B cell (primary cell): Measurements from ENCODE around the gene ANK2. TPM values are rescaled to one million over a fixed set of nuclear protein-coding genes. Genes with fewer than 3 reads are reported as not detected.

ENCODE experiments used
- ATAC-seq: fragments of 200-7000 bp; cut with Tn5 transposase; one replicate; pipeline ENCODE4 v1.10.0; 2021; ENCODE audit warnings: low read depth, mild to moderate bottlenecking, moderate number of reproducible peaks, moderate library complexity
- CTCF ChIA-PET: fragments of 350-600 bp; sonication (Branson Sonifier 250); formaldehyde crosslinking; loops from one replicate; lab custom pipeline; 2021; ENCODE audit warnings: antibody characterized with exemption, inconsistent platforms; lab: Charles Lee
- POLR2A ChIA-PET: fragments of 350-600 bp; sonication (Branson Sonifier 250); formaldehyde crosslinking; loops from one replicate; lab custom pipeline; 2021; ENCODE audit warnings: antibody characterized with exemption; lab: Charles Lee
- DNase-seq: peaks from one replicate; pipeline ENCODE4 v3.0.0; 2013
- H2AFZ ChIP-seq: 2 replicates; pipeline ENCODE4 v1.6.1; 2012; ENCODE audit warnings: mild to moderate bottlenecking, low read depth, low read length; ENCODE audit not compliant: insufficient read depth, poor library complexity, severe bottlenecking
- H3K27ac ChIP-seq, 2 donors: 1 replicate in 1 of 2; 2 replicates in 1 of 2; pipeline ENCODE4 v1.5.1; 2012 to 2013; ENCODE audit warnings: low read length in 2 of 2, mild to moderate bottlenecking in 2 of 2, moderate library complexity in 1 of 2
- H3K27me3 ChIP-seq, 4 experiments: fragments of 200-600 bp in 1 of 4; sonication (generic) in 1 of 4; replicated peaks in 1 of 4; 1 replicate in 2 of 4; 2 replicates in 2 of 4; pipeline versions ENCODE4 v1.6.1 to v1.7.0; 2013 to 2016; ENCODE audit warnings: low read length in 3 of 4, mild to moderate bottlenecking in 2 of 4, mixed read lengths in 1 of 4, moderate library complexity in 1 of 4; ENCODE audit not compliant: insufficient read depth in 4 of 4, control insufficient read depth in 3 of 4; ENCODE audit errors: control extremely low read depth in 1 of 4
- H3K36me3 ChIP-seq, 2 experiments: replicated peaks in 1 of 2; 1 replicate in 1 of 2; 2 replicates in 1 of 2; pipeline versions ENCODE4 v1.6.1 to v1.7.1; 2013; ENCODE audit warnings: low read length in 1 of 2; ENCODE audit not compliant: insufficient read depth in 2 of 2, control insufficient read depth in 1 of 2; ENCODE audit errors: control extremely low read depth in 1 of 2, extremely low read depth in 1 of 2
- H3K4me1 ChIP-seq, 2 donors: fragments of 200-600 bp in 1 of 2; sonication (generic) in 1 of 2; 1 replicate in 1 of 2; 2 replicates in 1 of 2; pipeline versions ENCODE4 v1.5.1 to v1.6.1; 2013 to 2017; ENCODE audit warnings: low read length in 2 of 2; ENCODE audit not compliant: control insufficient read depth in 2 of 2, insufficient read depth in 2 of 2
- H3K4me2 ChIP-seq: replicated peaks from 2 replicates; pipeline ENCODE3; 2012; ENCODE audit warnings: mild to moderate bottlenecking, low read depth, low read length; ENCODE audit not compliant: poor library complexity, severe bottlenecking
- H3K4me3 ChIP-seq, 5 experiments: fragments of 200-600 bp in 1 of 5; sonication (generic) in 1 of 5; 1 replicate in 3 of 5; 2 replicates in 2 of 5; pipeline versions ENCODE4 v1.5.1 to v1.7.0; 2011 to 2016; ENCODE audit warnings: low read length in 4 of 5, mild to moderate bottlenecking in 4 of 5, low read depth in 2 of 5, control low read depth in 1 of 5, moderate library complexity in 1 of 5; ENCODE audit not compliant: insufficient read depth in 1 of 5; ENCODE audit errors: control extremely low read depth in 1 of 5, extremely low read depth in 1 of 5
- H3K79me2 ChIP-seq: fragments of 200-600 bp; sonication (generic); one replicate; pipeline ENCODE4 v1.6.0; 2016; ENCODE audit warnings: low read length; ENCODE audit not compliant: control insufficient read depth, insufficient read depth
- H3K9ac ChIP-seq: fragments of 200-600 bp; sonication (generic); 2 replicates; pipeline ENCODE4 v1.6.1; 2017; ENCODE audit warnings: mild to moderate bottlenecking, low read length, moderate library complexity
- H3K9me3 ChIP-seq, 3 donors: one replicate each; pipeline versions ENCODE4 v1.6.1 to v1.7.1; 2013; ENCODE audit warnings: low read length in 2 of 3; ENCODE audit not compliant: control insufficient read depth in 2 of 3, insufficient read depth in 1 of 3; ENCODE audit errors: control extremely low read depth in 1 of 3
- H4K20me1 ChIP-seq: 2 replicates; pipeline ENCODE4 v1.6.0; 2012; ENCODE audit warnings: mild to moderate bottlenecking, low read length; ENCODE audit not compliant: insufficient read depth, control insufficient read depth, poor library complexity, severe bottlenecking
- H3K27ac Mint-ChIP-seq: one replicate; pipeline ENCODE4 v1.8.0; 2021; ENCODE audit warnings: mixed read lengths
- H3K27me3 Mint-ChIP-seq: one replicate; pipeline ENCODE4 v1.8.0; 2021; ENCODE audit warnings: mixed read lengths
- H3K4me1 Mint-ChIP-seq: one replicate; pipeline ENCODE4 v1.8.0; 2021; ENCODE audit warnings: mixed read lengths
- H3K4me3 Mint-ChIP-seq: one replicate; pipeline ENCODE4 v1.8.0; 2021; ENCODE audit warnings: mixed read lengths
- H3K9me3 Mint-ChIP-seq: one replicate; pipeline ENCODE4 v1.8.0; 2022; ENCODE audit warnings: mixed read lengths; ENCODE audit not compliant: insufficient read depth
- EZH2 ChIP-seq: IDR thresholded peaks from 2 replicates; pipeline ENCODE4 v1.6.1; 2012; ENCODE audit warnings: borderline replicate concordance, low read depth, mild to moderate bottlenecking, moderate library complexity, low read length; ENCODE audit not compliant: insufficient read depth, poor library complexity, severe bottlenecking
- WGBS: methylation state at CpG from one replicate; pipeline ENCODE4 v1.1.5; 2013; ENCODE audit warnings: missing lambda C conversion rate; ENCODE audit not compliant: insufficient coverage; 5-methylcytosine and 5-hydroxymethylcytosine counted together
- intact Hi-C: fragments of 100-400 bp; cut with micrococcal nuclease; formaldehyde crosslinking; loops from one replicate; pipeline ENCODE4 v1.10.0; 2022
- polyA plus RNA-seq: library from polyadenylated mRNA; depleted of rRNA; stranded (reverse); fragments of >200 nt; gene quantifications from 2 replicates; pipeline ENCODE4 v1.2.3, GENCODE V29; 2012
- total RNA-seq, 2 donors: library from RNA; stranded (reverse); fragments of 120-200 nt in 1 of 2; gene quantifications; 1 replicate in 1 of 2; 2 replicates in 1 of 2; pipeline versions ENCODE4 v1.2.3 to v1.2.4, GENCODE V29; 2013 to 2022
- TF ChIP-seq, protein P1 (sequence below): fragments of 200-600 bp; IDR thresholded peaks from one replicate; pipeline ENCODE4 v1.8.0; 2022; ENCODE audit warnings: antibody characterized with exemption, mild to moderate bottlenecking

The ANK2 gene
- total and polyA plus RNA-seq, 2 donors (not counting 1 experiment from before 2014, with no cell fraction given) = 0.16 to 3.6 TPM

DNA sequence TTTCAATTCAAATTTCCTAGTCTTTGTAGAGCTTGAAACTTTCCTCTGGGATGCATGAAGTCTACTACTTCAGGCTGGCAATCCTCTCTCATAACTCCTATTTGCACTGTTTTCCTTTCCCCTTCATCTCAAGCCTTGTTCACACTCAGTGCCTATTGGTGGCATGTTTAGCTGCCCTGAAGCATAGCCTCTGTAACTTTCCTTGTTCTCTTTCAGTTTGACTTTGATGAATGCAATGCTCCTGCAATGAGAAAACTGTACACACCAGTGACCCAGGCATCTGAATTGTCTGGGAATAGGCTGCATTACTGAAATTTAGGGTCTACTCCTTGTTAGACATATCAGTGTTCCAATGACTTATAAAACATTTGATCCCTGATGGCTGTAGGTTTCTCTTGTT is 81.7 kb downstream of the ANK2 start:
- H3K9me3 ChIP-seq = no peaks in the 10 kb centered on the region

DNA sequence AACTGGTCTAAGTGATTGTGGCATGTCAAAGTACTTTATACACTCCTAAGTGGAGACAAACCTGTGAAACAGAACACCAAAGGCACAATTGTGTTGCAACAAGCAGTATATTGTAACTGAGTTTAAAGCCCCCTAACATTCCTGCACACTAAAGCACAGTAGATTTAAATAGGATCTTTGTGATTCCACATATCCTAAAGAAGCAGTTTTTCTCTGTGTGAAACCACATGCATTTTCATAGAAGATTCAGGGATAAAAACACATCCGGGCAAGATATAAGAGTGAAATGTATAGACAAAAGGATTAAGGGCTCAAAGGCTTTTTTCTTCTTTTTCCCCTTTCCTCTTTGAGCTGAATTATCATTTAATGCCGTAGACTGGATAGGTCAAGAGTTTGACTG is 82.2 kb downstream of the ANK2 start:
- no peak for TF ChIP-seq EZH2
- TF ChIP-seq, protein P1, sequence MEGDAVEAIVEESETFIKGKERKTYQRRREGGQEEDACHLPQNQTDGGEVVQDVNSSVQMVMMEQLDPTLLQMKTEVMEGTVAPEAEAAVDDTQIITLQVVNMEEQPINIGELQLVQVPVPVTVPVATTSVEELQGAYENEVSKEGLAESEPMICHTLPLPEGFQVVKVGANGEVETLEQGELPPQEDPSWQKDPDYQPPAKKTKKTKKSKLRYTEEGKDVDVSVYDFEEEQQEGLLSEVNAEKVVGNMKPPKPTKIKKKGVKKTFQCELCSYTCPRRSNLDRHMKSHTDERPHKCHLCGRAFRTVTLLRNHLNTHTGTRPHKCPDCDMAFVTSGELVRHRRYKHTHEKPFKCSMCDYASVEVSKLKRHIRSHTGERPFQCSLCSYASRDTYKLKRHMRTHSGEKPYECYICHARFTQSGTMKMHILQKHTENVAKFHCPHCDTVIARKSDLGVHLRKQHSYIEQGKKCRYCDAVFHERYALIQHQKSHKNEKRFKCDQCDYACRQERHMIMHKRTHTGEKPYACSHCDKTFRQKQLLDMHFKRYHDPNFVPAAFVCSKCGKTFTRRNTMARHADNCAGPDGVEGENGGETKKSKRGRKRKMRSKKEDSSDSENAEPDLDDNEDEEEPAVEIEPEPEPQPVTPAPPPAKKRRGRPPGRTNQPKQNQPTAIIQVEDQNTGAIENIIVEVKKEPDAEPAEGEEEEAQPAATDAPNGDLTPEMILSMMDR = no peak
- no peak overlapping the region for H3K4me3 Mint-ChIP-seq
- no peaks in the 10 kb centered on the region for H4K20me1 ChIP-seq
- H3K27ac Mint-ChIP-seq = no peak overlapping the region
- H3K36me3 ChIP-seq = no peaks in the 10 kb centered on the region
- no peaks in the 10 kb centered on the region for H3K9me3 ChIP-seq
- H3K9me3 Mint-ChIP-seq = no peaks in the 10 kb centered on the region
- no peak overlapping the region for H2AFZ ChIP-seq
- ATAC-seq (no peak), DNase-seq (no peak)
- H3K27me3 ChIP-seq = no peaks in the 10 kb centered on the region
- H3K4me1 Mint-ChIP-seq = no peaks in the 10 kb centered on the region
- no peaks in the 10 kb centered on the region for H3K79me2 ChIP-seq
- POLR2A ChIA-PET = no interaction called here
- no CpG with 5 or more reads among the region's 2 CpGs for WGBS
- no peak overlapping the region for H3K4me2 ChIP-seq
- H3K27ac ChIP-seq = no peak overlapping the region
- intact Hi-C loops = no loop called here
- no peaks in the 10 kb centered on the region for H3K4me1 ChIP-seq
- H3K27me3 Mint-ChIP-seq = peaks cover 5% of the 10 kb centered on the region
- H3K4me3 ChIP-seq = no peak overlapping the region
- H3K9ac ChIP-seq = no peak overlapping the region
- CTCF ChIA-PET = no interaction called here

More for the DNA sequence above, 81.7 kb downstream of the ANK2 start:
- Mint-ChIP-seq H3K27me3 (peaks cover 5% of the 10 kb centered on the region), H3K4me1 (no peaks in the 10 kb centered on the region), H3K27ac (no peak overlapping the region), H3K4me3 (no peak overlapping the region), H3K9me3 (no peaks in the 10 kb centered on the region)
- intact Hi-C loops = no loop called here
- H3K79me2 ChIP-seq = no peaks in the 10 kb centered on the region
- no peaks in the 10 kb centered on the region for H3K27me3 ChIP-seq
- CTCF ChIA-PET = no interaction called here
- no peaks in the 10 kb centered on the region for H3K4me1 ChIP-seq
- DNase-seq (no peak), ATAC-seq (no peak)
- no peak overlapping the region for H2AFZ ChIP-seq
- H3K36me3 ChIP-seq = no peaks in the 10 kb centered on the region
- TF ChIP-seq, protein P1 = no peak
- no peak for TF ChIP-seq EZH2
- no peak overlapping the region for H3K4me3 ChIP-seq
- POLR2A ChIA-PET = no interaction called here
- no peak overlapping the region for H3K4me2 ChIP-seq
- no peaks in the 10 kb centered on the region for H4K20me1 ChIP-seq
- no peak overlapping the region for H3K9ac ChIP-seq
- H3K27ac ChIP-seq = no peak overlapping the region
